ENCODE results near the gene PTPRN2. TPM values are rescaled to one million over a fixed set of nuclear protein-coding genes. Genes with fewer than 3 reads are reported as not detected.
"Not testable (repeated sequence)": the region's sequence is repeated elsewhere in the genome, so short reads cannot be mapped to it uniquely, and the experiment has no call there.

The PTPRN2 gene
- total RNA-seq, 1 experiment from 2014 or later = 2.9 TPM

GRCh38 chr7:157898261-157898660 lies 689.4 kb downstream of the PTPRN2 start:
- no peak for DNase-seq (ENCODE audit: extremely low read depth, low read depth)

- DNase-seq (ENCODE audit: extremely low read depth, low read depth) = no peak
Observed at GRCh38 chr7:157897681-157898080, 689.9 kb downstream of the PTPRN2 start.

- no peak for DNase-seq (ENCODE audit: extremely low read depth, low read depth)
Observed at GRCh38 chr7:157896774-157897555, 690.7 kb downstream of the PTPRN2 start.

GRCh38 chr7:157896376-157896675 lies 691.3 kb downstream of the PTPRN2 start:
- DNase-seq (ENCODE audit: extremely low read depth, low read depth) = not testable (repeated sequence)

- DNase-seq (ENCODE audit: extremely low read depth, low read depth) = no peak
Observed at GRCh38 chr7:157895520-157896375, 691.9 kb downstream of the PTPRN2 start.

GRCh38 chr7:157895098-157895497 lies 692.5 kb downstream of the PTPRN2 start:
- not testable (repeated sequence) for DNase-seq (ENCODE audit: extremely low read depth, low read depth)

GRCh38 chr7:157893535-157894044 lies 694.0 kb downstream of the PTPRN2 start:
- no peak for DNase-seq (ENCODE audit: extremely low read depth, low read depth)

GRCh38 chr7:157892751-157893523 lies 694.7 kb downstream of the PTPRN2 start:
- no peak for DNase-seq (ENCODE audit: extremely low read depth, low read depth)

GRCh38 chr7:157890921-157891401 lies 696.7 kb downstream of the PTPRN2 start:
- DNase-seq (ENCODE audit: extremely low read depth, low read depth) = no peak

- no peak for DNase-seq (ENCODE audit: extremely low read depth, low read depth)
Observed at GRCh38 chr7:157889480-157889879, 698.1 kb downstream of the PTPRN2 start.

- DNase-seq (ENCODE audit: extremely low read depth, low read depth) = no peak
Observed at GRCh38 chr7:157888579-157888978, 699.0 kb downstream of the PTPRN2 start.

- DNase-seq (ENCODE audit: extremely low read depth, low read depth) = no peak
Observed at GRCh38 chr7:157887400-157887799, 700.2 kb downstream of the PTPRN2 start.

- no peak for DNase-seq (ENCODE audit: extremely low read depth, low read depth)
Observed at GRCh38 chr7:157886711-157887110, 700.9 kb downstream of the PTPRN2 start.

- DNase-seq (ENCODE audit: extremely low read depth, low read depth) = no peak
Observed at GRCh38 chr7:157886266-157886665, 701.4 kb downstream of the PTPRN2 start.

- no peak for DNase-seq (ENCODE audit: extremely low read depth, low read depth)
Observed at GRCh38 chr7:157885140-157885539, 702.5 kb downstream of the PTPRN2 start.

GRCh38 chr7:157884461-157885062 lies 703.1 kb downstream of the PTPRN2 start:
- DNase-seq (ENCODE audit: extremely low read depth, low read depth) = no peak

GRCh38 chr7:157881048-157881771 lies 706.4 kb downstream of the PTPRN2 start:
- DNase-seq (ENCODE audit: extremely low read depth, low read depth) = no peak

GRCh38 chr7:157879391-157879790 lies 708.2 kb downstream of the PTPRN2 start:
- DNase-seq (ENCODE audit: extremely low read depth, low read depth) = no peak

GRCh38 chr7:157877298-157878090 lies 710.1 kb downstream of the PTPRN2 start:
- no peak for DNase-seq (ENCODE audit: extremely low read depth, low read depth)

Data from NCI-H460 (cell line).